ENCODE measurements around the gene IGFN1.

- TF ChIP-seq MAX (IDR thresholded peaks at IDR 0.05; ENCODE audit: low read depth), result no peak
- TF ChIP-seq EP300 (IDR thresholded peaks at IDR 0.05; ENCODE audit: borderline replicate concordance in 1 of 2, low read depth in 1 of 2, low read length in 1 of 2), result no peak
- TF ChIP-seq CTCF (IDR thresholded peaks at IDR 0.05), result no peak
- no peak for TF ChIP-seq RXRA (IDR thresholded peaks at IDR 0.05; ENCODE audit: borderline replicate concordance, low read depth)
- no peak for TF ChIP-seq SIN3A (IDR thresholded peaks at IDR 0.05; ENCODE audit: borderline replicate concordance, low read depth, low read length)
- TF ChIP-seq JUND (IDR thresholded peaks at IDR 0.05), result no peak
- no peak for TF ChIP-seq GATA2 (CRISPR knock-in tag; IDR thresholded peaks at IDR 0.05)
- TF ChIP-seq RAD21 (IDR thresholded peaks at IDR 0.05; ENCODE audit: low read length), result no peak
- no peak for TF ChIP-seq MXI1 (IDR thresholded peaks at IDR 0.05; ENCODE audit: low read depth, low read length)
- no peak for TF ChIP-seq CHD2 (IDR thresholded peaks at IDR 0.05; ENCODE audit: low read length, partially characterized antibody)
- no peak for TF ChIP-seq GABPA (IDR thresholded peaks at IDR 0.05; ENCODE audit: low read depth)
Measured at GRCh38 chr1:201221201-201221846, 30.7 kb downstream of the IGFN1 start.
